Trophoblast cell (in vitro differentiated cells and primary cell): ENCODE measurements around the gene SMAD3.

Experiments used
- DNase-seq, 2 donors: peaks; one replicate each; pipeline ENCODE4 v3.0.0-alpha.2; 2016
- H2AFZ ChIP-seq: 2 replicates; pipeline ENCODE4 v1.6.1; 2013; ENCODE audit warnings: low read length, moderate library complexity, mild to moderate bottlenecking; ENCODE audit not compliant: insufficient read depth, poor library complexity
- H2AK5ac ChIP-seq: 2 replicates; pipeline ENCODE4 v1.6.1; 2013; ENCODE audit warnings: mild to moderate bottlenecking, low read length
- H2BK120ac ChIP-seq: 2 replicates; pipeline ENCODE4 v1.6.1; 2013; ENCODE audit warnings: low read length, mild to moderate bottlenecking, moderate library complexity; ENCODE audit not compliant: insufficient read depth, poor library complexity
- H2BK12ac ChIP-seq: 2 replicates; pipeline ENCODE4 v1.6.1; 2013; ENCODE audit warnings: mild to moderate bottlenecking, low read length, moderate library complexity
- H2BK5ac ChIP-seq: 2 replicates; pipeline ENCODE4 v1.6.1; 2013; ENCODE audit warnings: low read length, low read depth, moderate library complexity, mild to moderate bottlenecking; ENCODE audit not compliant: poor library complexity
- H3K14ac ChIP-seq: 2 replicates; pipeline ENCODE4 v1.6.1; 2013; ENCODE audit warnings: mild to moderate bottlenecking, low read length
- H3K18ac ChIP-seq: 2 replicates; pipeline ENCODE4 v1.6.1; 2013; ENCODE audit warnings: mild to moderate bottlenecking, low read length
- H3K23ac ChIP-seq: 2 replicates; pipeline ENCODE4 v1.6.1; 2013; ENCODE audit warnings: low read length
- H3K27ac ChIP-seq: 2 replicates; pipeline ENCODE4 v1.5.1; 2013; ENCODE audit warnings: low read depth, mild to moderate bottlenecking, inconsistent platforms, low read length, moderate library complexity
- H3K27me3 ChIP-seq: 2 replicates; pipeline ENCODE4 v1.6.1; 2013; ENCODE audit warnings: inconsistent platforms, mild to moderate bottlenecking, low read length, moderate library complexity; ENCODE audit not compliant: insufficient read depth
- H3K36me3 ChIP-seq, 2 experiments: 1 replicate in 1 of 2; 2 replicates in 1 of 2; pipeline ENCODE4 v1.6.1; 2013; ENCODE audit warnings: low read length in 2 of 2, mild to moderate bottlenecking in 2 of 2, moderate library complexity in 1 of 2; ENCODE audit not compliant: insufficient read depth in 2 of 2, control insufficient read depth in 1 of 2
- H3K4ac ChIP-seq: 2 replicates; pipeline ENCODE4 v1.6.1; 2013; ENCODE audit warnings: low read depth, mild to moderate bottlenecking, low read length, moderate library complexity
- H3K4me1 ChIP-seq, 2 experiments: 1 replicate in 1 of 2; 2 replicates in 1 of 2; pipeline ENCODE4 v1.6.1; 2013; ENCODE audit warnings: low read length in 2 of 2, mild to moderate bottlenecking in 2 of 2, moderate library complexity in 1 of 2; ENCODE audit not compliant: insufficient read depth in 2 of 2, control insufficient read depth in 1 of 2
- H3K4me2 ChIP-seq: 2 replicates; pipeline ENCODE4 v1.6.1; 2013; ENCODE audit warnings: inconsistent platforms, mild to moderate bottlenecking, low read length, moderate library complexity
- H3K4me3 ChIP-seq: 2 replicates; pipeline ENCODE4 v1.5.1; 2013; ENCODE audit warnings: mild to moderate bottlenecking, low read depth, low read length, inconsistent platforms
- H3K79me1 ChIP-seq: one replicate; pipeline ENCODE4 v1.6.1; 2013; ENCODE audit warnings: low read length
- H3K79me2 ChIP-seq: 2 replicates; pipeline ENCODE4 v1.6.1; 2013; ENCODE audit warnings: low read length, mild to moderate bottlenecking; ENCODE audit not compliant: control insufficient read depth, insufficient read depth, poor library complexity
- H3K9ac ChIP-seq: 2 replicates; pipeline ENCODE4 v1.6.1; 2013; ENCODE audit warnings: mild to moderate bottlenecking, low read length
- H3K9me3 ChIP-seq: 2 replicates; pipeline ENCODE4 v1.6.1; 2013; ENCODE audit warnings: low read depth, mild to moderate bottlenecking, control low read depth, inconsistent platforms, low read length; ENCODE audit not compliant: insufficient read depth
- H4K12ac ChIP-seq: 2 replicates; pipeline ENCODE4 v1.6.1; 2013; ENCODE audit warnings: low read depth, mild to moderate bottlenecking, low read length, moderate library complexity
- H4K8ac ChIP-seq: 2 replicates; pipeline ENCODE4 v1.6.1; 2013; ENCODE audit warnings: low read depth, mild to moderate bottlenecking, low read length, moderate library complexity
- H4K91ac ChIP-seq: one replicate; pipeline ENCODE4 v1.6.1; 2013; ENCODE audit warnings: low read depth, mild to moderate bottlenecking, low read length, moderate library complexity
- WGBS: extraction: QIAGEN DNeasy Blood & Tissue Kit; methylation state at CpG from one replicate; pipeline ENCODE4 v1.1.7; 2013; ENCODE audit warnings: missing lambda C conversion rate; ENCODE audit not compliant: insufficient read length, insufficient coverage; ENCODE audit errors: extremely low coverage; 5-methylcytosine and 5-hydroxymethylcytosine counted together

The SMAD3 gene

DNA sequence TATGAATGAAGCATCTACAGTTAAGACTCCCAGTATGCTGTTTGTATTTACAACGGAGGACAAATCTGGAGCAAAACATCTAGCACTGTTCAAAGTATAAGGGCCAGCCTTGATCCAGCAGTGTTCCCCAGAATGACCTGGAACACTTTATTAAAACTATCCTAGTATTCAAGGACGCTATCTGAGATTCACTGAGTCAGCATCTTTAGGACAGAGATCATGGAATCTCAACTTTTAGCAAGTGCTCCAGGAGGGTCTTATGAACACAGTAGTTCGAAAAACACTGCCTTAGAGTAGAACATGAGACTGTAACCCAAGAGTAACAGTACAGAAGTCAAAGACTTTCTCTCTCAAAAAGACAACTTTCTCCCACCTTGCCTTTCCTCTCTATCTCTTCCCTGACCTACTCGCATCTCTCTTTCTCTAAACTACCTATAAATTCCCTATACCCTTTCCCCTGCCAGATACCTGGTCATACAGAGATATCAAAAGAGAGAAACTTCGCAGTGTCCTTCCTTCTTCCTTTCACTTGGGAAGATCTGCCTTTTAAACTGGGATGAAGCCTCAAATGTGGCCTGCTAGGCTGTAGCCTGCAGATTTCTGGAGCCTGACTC, 145.3 kb downstream of the SMAD3 start:
- Histone ChIP-seq H3K79me2 (no peaks in the 10 kb centered on the region), H3K18ac (no peak overlapping the region), H3K23ac (no peak overlapping the region), H4K12ac (no peak overlapping the region), H3K27me3 (no peaks in the 10 kb centered on the region), H4K8ac (no peak overlapping the region), H3K9ac (no peak overlapping the region), H4K91ac (no peak overlapping the region), H3K4me2 (no peak overlapping the region), H2BK12ac (no peak overlapping the region), H3K27ac (no peak overlapping the region), H3K9me3 (peaks cover 1% of the 10 kb centered on the region), H2AK5ac (no peak overlapping the region), H2BK120ac (no peak overlapping the region), H2AFZ (no peak overlapping the region), H3K14ac (no peak overlapping the region), H3K4ac (no peak overlapping the region), H3K36me3 (peaks cover 6% of the 10 kb centered on the region in 2 experiments), H3K4me3 (no peak overlapping the region), H3K4me1 (no peaks in the 10 kb centered on the region), H3K79me1 (no peaks in the 10 kb centered on the region), H2BK5ac (no peak overlapping the region)
- WGBS: 100% methylated on average over 1 of the region's 5 CpGs
- no peak for DNase-seq

GRCh38 chr15:67212684-67213367, 147.4 kb downstream of the SMAD3 start:
- Histone ChIP-seq H3K27ac (no peak overlapping the region), H3K27me3 (no peaks in the 10 kb centered on the region), H2AK5ac (no peak overlapping the region), H4K91ac (no peak overlapping the region), H2BK120ac (no peak overlapping the region), H4K8ac (no peak overlapping the region), H3K9me3 (no peaks in the 10 kb centered on the region), H3K23ac (no peak overlapping the region), H3K9ac (no peak overlapping the region), H3K79me1 (no peaks in the 10 kb centered on the region), H3K14ac (no peak overlapping the region), H2BK5ac (no peak overlapping the region), H4K12ac (no peak overlapping the region), H3K36me3 (peaks cover 2 to 3% of the 10 kb centered on the region in 2 experiments), H3K4me3 (no peak overlapping the region), H2AFZ (no peak overlapping the region), H2BK12ac (no peak overlapping the region), H3K4me2 (no peak overlapping the region), H3K18ac (no peak overlapping the region), H3K79me2 (no peaks in the 10 kb centered on the region), H3K4me1 (no peaks in the 10 kb centered on the region), H3K4ac (no peak overlapping the region)
- no peak for DNase-seq
- no CpG with 5 or more reads among the region's 4 CpGs for WGBS

DNA sequence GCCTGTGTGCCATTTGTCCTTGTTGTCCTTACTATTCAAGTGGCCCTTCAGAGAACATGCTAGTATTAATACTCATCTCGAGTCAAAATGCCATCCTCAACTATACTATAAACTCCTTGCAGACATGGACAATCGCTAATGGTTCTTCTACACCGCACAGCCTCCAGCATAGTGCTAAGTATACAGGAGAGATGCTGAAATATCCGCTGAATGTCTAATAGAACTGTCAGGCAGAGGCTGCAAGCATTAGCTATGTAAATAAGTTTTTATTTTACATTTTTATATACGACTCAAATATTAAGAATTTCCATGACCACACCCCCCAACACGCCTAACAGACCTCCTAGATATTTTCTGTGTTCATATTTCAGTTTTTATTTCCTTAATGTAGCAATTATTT, 149.7 kb downstream of the SMAD3 start:
- no peak overlapping the region for H3K18ac ChIP-seq
- no peak overlapping the region for H2AK5ac ChIP-seq
- H2AFZ ChIP-seq: no peak overlapping the region
- no peak overlapping the region for H3K23ac ChIP-seq
- H2BK120ac ChIP-seq: no peak overlapping the region
- H3K9me3 ChIP-seq: no peaks in the 10 kb centered on the region
- H3K27me3 ChIP-seq: no peaks in the 10 kb centered on the region
- no peak overlapping the region for H3K27ac ChIP-seq
- no peak overlapping the region for H4K12ac ChIP-seq
- no peak overlapping the region for H3K4me3 ChIP-seq
- no peaks in the 10 kb centered on the region for H3K4me1 ChIP-seq
- H3K79me1 ChIP-seq: no peaks in the 10 kb centered on the region
- H3K4me2 ChIP-seq: no peak overlapping the region
- H3K14ac ChIP-seq: no peak overlapping the region
- H3K4ac ChIP-seq: no peak overlapping the region
- no peaks in the 10 kb centered on the region for H3K36me3 ChIP-seq
- H2BK12ac ChIP-seq: no peak overlapping the region
- no peak for DNase-seq
- H4K91ac ChIP-seq: no peak overlapping the region
- H2BK5ac ChIP-seq: no peak overlapping the region
- no peak overlapping the region for H3K9ac ChIP-seq
- no peak overlapping the region for H4K8ac ChIP-seq
- no CpG with 5 or more reads among the region's 6 CpGs for whole genome bisulfite sequencing
- H3K79me2 ChIP-seq: no peaks in the 10 kb centered on the region

- no peak overlapping the region for H2BK5ac ChIP-seq
- no peak overlapping the region for H3K27ac ChIP-seq
- no peaks in the 10 kb centered on the region for H3K9me3 ChIP-seq
- H4K12ac ChIP-seq: no peak overlapping the region
- no peak overlapping the region for H2AK5ac ChIP-seq
- no peak overlapping the region for H3K4me3 ChIP-seq
- no peak overlapping the region for H3K18ac ChIP-seq
- no peaks in the 10 kb centered on the region for H3K36me3 ChIP-seq
- H2AFZ ChIP-seq: no peak overlapping the region
- H3K9ac ChIP-seq: no peak overlapping the region
- H3K27me3 ChIP-seq: no peaks in the 10 kb centered on the region
- no peak overlapping the region for H4K8ac ChIP-seq
- no peak for DNase-seq
- no peaks in the 10 kb centered on the region for H3K79me1 ChIP-seq
- H3K23ac ChIP-seq: no peak overlapping the region
- no peaks in the 10 kb centered on the region for H3K79me2 ChIP-seq
- H3K4me1 ChIP-seq: no peaks in the 10 kb centered on the region
- no peak overlapping the region for H4K91ac ChIP-seq
- H3K4ac ChIP-seq: no peak overlapping the region
- H2BK12ac ChIP-seq: no peak overlapping the region
- no peak overlapping the region for H3K4me2 ChIP-seq
- H3K14ac ChIP-seq: no peak overlapping the region
- no peak overlapping the region for H2BK120ac ChIP-seq
Measured at GRCh38 chr15:67216859-67217258, 151.5 kb downstream of the SMAD3 start.
